ENCODE data around the gene XPO1. TPM values are rescaled to one million over a fixed set of nuclear protein-coding genes. Genes with fewer than 3 reads are reported as not detected.
A peak's percentile ranks its signal among the peaks of the same experiment; 100 is the strongest.

XPO1 gene
- total and polyA plus RNA-seq, 2 experiments from 2014 or later: 115 to 485 TPM

- 0 out of 2 replicates have a peak overlapping the region, but pooled peaks have one; percentile 60 for H3K27ac ChIP-seq (ENCODE audit: low read depth)
These were observed 76.8 kb downstream of the XPO1 start for GRCh38 chr2:61461404-61461803.

More at GRCh38 chr2:61461404-61461803, 76.8 kb downstream of the XPO1 start:
- Mint-ChIP-seq H3K27ac (no peak overlapping the region), H3K27me3 (ENCODE audit: insufficient read depth, low read depth, poor library complexity) (peaks cover 7% of the 10 kb centered on the region), H3K36me3 (ENCODE audit: low read depth) (peaks cover 7% of the 10 kb centered on the region; the same call in 1 of the 3 replicates), H3K9me3 (no peaks in the 10 kb centered on the region), H3K4me1 (peaks cover 13% of the 10 kb centered on the region), H3K4me3 (no peak overlapping the region)
- Histone ChIP-seq H3K27me3 (ENCODE audit: insufficient read depth) (no peaks in the 10 kb centered on the region), H3K36me3 (ENCODE audit: insufficient read depth) (no peaks in the 10 kb centered on the region), H3K9me2 (ENCODE audit: insufficient read depth) (no peaks in the 10 kb centered on the region), H3K4me1 (ENCODE audit: insufficient read depth) (peaks cover 6% of the 10 kb centered on the region), H3F3A (replicated peaks; ENCODE audit: low read depth) (no peaks in the 10 kb centered on the region), H2AFZ (no peak overlapping the region), H3K4me2 (no peak overlapping the region), H3K4me3 (no peak overlapping the region), H3K79me2 (replicated peaks; ENCODE audit: insufficient read depth) (peaks cover 100% of the 10 kb centered on the region), H4K20me1 (replicated peaks; ENCODE audit: insufficient read depth) (peaks cover 71% of the 10 kb centered on the region)
- DNase-seq (ENCODE audit: low spot score) (no peak), ATAC-seq (no peak)
- TF ChIP-seq EZH2phosphoT487 (IDR thresholded peaks at IDR 0.05; ENCODE audit: unreplicated experiment) (no peak), JUNB (IDR thresholded peaks at IDR 0.05; ENCODE audit: unreplicated experiment) (no peak), CTCF (conservative IDR thresholded peaks at IDR 0.05; ENCODE audit: low read depth in 2 of 2) (no peak), ETS1 (IDR thresholded peaks at IDR 0.05) (no peak), CREB1 (CRISPR knock-in tag; IDR thresholded peaks at IDR 0.05; ENCODE audit: low read depth) (no peak), EZH2 (IDR thresholded peaks at IDR 0.05; ENCODE audit: low read depth, unreplicated experiment) (no peak), ZNF114 (CRISPR knock-in tag; IDR thresholded peaks at IDR 0.05) (no peak), ZNF331 (CRISPR knock-in tag; IDR thresholded peaks at IDR 0.05; ENCODE audit: low read depth) (no peak), ZNF462 (CRISPR knock-in tag; IDR thresholded peaks at IDR 0.05) (no peak), REST (IDR thresholded peaks at IDR 0.05; ENCODE audit: unreplicated experiment) (no peak), STAT1 (IDR thresholded peaks at IDR 0.05; ENCODE audit: unreplicated experiment) (no peak), NANOG (IDR thresholded peaks at IDR 0.05; ENCODE audit: borderline replicate concordance) (no peak), POLR2AphosphoS5 (IDR thresholded peaks at IDR 0.05; ENCODE audit: low read depth) (no peak)

All from GM23338 (cell line).